OCI-LY3 (cell line): ENCODE results near the gene THAP11.
"Not testable (repeated sequence)": the region's sequence is repeated elsewhere in the genome, so short reads cannot be mapped to it uniquely, and the experiment has no call there.

Experiments
- H2AFZ ChIP-seq: fragments of 200-600, 300-600 bp; shearing (Covaris generic); 2 replicates; pipeline ENCODE4 v1.6.0; 2014; ENCODE audit warnings: antibody characterized with exemption, low read depth, low read length
- H3K27ac ChIP-seq: fragments of 200-600, 300-600 bp; sonication (generic); 2 replicates; pipeline ENCODE4 v1.5.1; 2014; ENCODE audit warnings: mild to moderate bottlenecking, low read length, moderate library complexity, mixed read lengths
- H3K27me3 ChIP-seq: fragments of 200-600, 300-600 bp; sonication (generic); 2 replicates; pipeline ENCODE4 v1.6.1; 2014; ENCODE audit warnings: low read depth, low read length, mixed read lengths
- H3K36me3 ChIP-seq: fragments of 200-600, 300-600 bp; sonication (generic); replicated peaks from 2 replicates; pipeline ENCODE3; 2014; ENCODE audit warnings: low read depth, low read length, mixed read lengths
- H3K4me1 ChIP-seq: fragments of 300-600, 200-600 bp; sonication (generic); 2 replicates; pipeline ENCODE4 v1.6.1; 2014; ENCODE audit warnings: low read length, mixed read lengths
- H3K4me2 ChIP-seq: fragments of 200-600, 300-600 bp; sonication (generic); 2 replicates; pipeline ENCODE4 v1.6.1; 2014; ENCODE audit warnings: low read length, mixed read lengths
- H3K4me3 ChIP-seq: fragments of 300-600, 200-600 bp; sonication (generic); 2 replicates; pipeline ENCODE4 v1.5.1; 2014; ENCODE audit warnings: antibody characterized with exemption, mild to moderate bottlenecking, low read length, moderate library complexity
- H3K79me2 ChIP-seq: fragments of 300-600, 200-600 bp; shearing (Covaris generic); 2 replicates; pipeline ENCODE4 v1.6.1; 2014; ENCODE audit warnings: mild to moderate bottlenecking, low read length, mixed read lengths
- H3K9ac ChIP-seq: fragments of 300-600, 200-600 bp; shearing (Covaris generic); 2 replicates; pipeline ENCODE4 v1.6.0; 2014; ENCODE audit warnings: mild to moderate bottlenecking, low read length, moderate library complexity
- H3K9me3 ChIP-seq: fragments of 200-600, 300-600 bp; shearing (Covaris generic); 2 replicates; pipeline ENCODE4 v1.6.1; 2014; ENCODE audit warnings: low read length, mixed read lengths; ENCODE audit not compliant: insufficient read depth
- H4K20me1 ChIP-seq: fragments of 200-600, 300-600 bp; sonication (generic); 2 replicates; pipeline ENCODE4 v1.6.1; 2016; ENCODE audit warnings: low read length, mixed read lengths; ENCODE audit not compliant: insufficient read depth
- CTCF ChIP-seq: fragments of 200-600, 300-600 bp; sonication (generic); IDR thresholded peaks from 2 replicates; pipeline ENCODE4 v1.5.1; 2014; ENCODE audit warnings: antibody characterized with exemption, low read length, low read depth
- EZH2phosphoT487 ChIP-seq: fragments of 200-600 bp; shearing (Covaris generic); IDR thresholded peaks from 2 replicates; pipeline ENCODE4 v1.6.1; 2018; ENCODE audit warnings: antibody characterized with exemption, mixed run types, low read depth

The THAP11 gene

GRCh38 chr16:67828651-67829050 lies 13.5 kb upstream of the THAP11 start:
- no peak overlapping the region for H2AFZ ChIP-seq
- no peaks in the 10 kb centered on the region for H3K27me3 ChIP-seq
- H3K36me3 ChIP-seq, result no peaks in the 10 kb centered on the region
- H4K20me1 ChIP-seq, result no peaks in the 10 kb centered on the region
- no peak overlapping the region for H3K4me3 ChIP-seq
- H3K27ac ChIP-seq, result no peak overlapping the region
- no peak overlapping the region for H3K9ac ChIP-seq
- peaks cover 4% of the 10 kb centered on the region for H3K4me1 ChIP-seq
- peaks cover 4% of the 10 kb centered on the region; the same call in 1 of the 2 replicates for H3K79me2 ChIP-seq
- no peak for TF ChIP-seq CTCF
- TF ChIP-seq EZH2phosphoT487, result no peak
- H3K9me3 ChIP-seq, result no peaks in the 10 kb centered on the region
- H3K4me2 ChIP-seq, result no peak overlapping the region

GRCh38 chr16:67833030-67833414 lies 9.1 kb upstream of the THAP11 start:
- H3K4me1 ChIP-seq, result peaks cover 8% of the 10 kb centered on the region
- H2AFZ ChIP-seq, result peak overlapping the region; percentile 99
- no peaks in the 10 kb centered on the region for H3K9me3 ChIP-seq
- H3K79me2 ChIP-seq, result peaks cover 4% of the 10 kb centered on the region; the same call in 1 of the 2 replicates
- H3K27me3 ChIP-seq, result no peaks in the 10 kb centered on the region
- TF ChIP-seq CTCF (no peak), EZH2phosphoT487 (no peak)
- no peaks in the 10 kb centered on the region for H4K20me1 ChIP-seq
- H3K9ac ChIP-seq, result peak overlapping the region; percentile 76
- no peak overlapping the region for H3K27ac ChIP-seq
- H3K4me2 ChIP-seq, result peak overlapping the region; percentile 98
- peak overlapping the region; percentile 89 for H3K4me3 ChIP-seq
- H3K36me3 ChIP-seq, result no peaks in the 10 kb centered on the region

GRCh38 chr16:67833415-67834241 lies 8.5 kb upstream of the THAP11 start:
- H3K27me3 ChIP-seq, result no peaks in the 10 kb centered on the region
- peaks cover 4% of the 10 kb centered on the region; the same call in 1 of the 2 replicates for H3K79me2 ChIP-seq
- H3K4me3 ChIP-seq, result peak overlapping the region; percentile 89
- peak overlapping the region; percentile 98 for H3K4me2 ChIP-seq
- TF ChIP-seq CTCF (no peak), EZH2phosphoT487 (no peak)
- peaks cover 8% of the 10 kb centered on the region for H3K4me1 ChIP-seq
- H3K27ac ChIP-seq, result no peak overlapping the region
- H3K9me3 ChIP-seq, result no peaks in the 10 kb centered on the region
- H4K20me1 ChIP-seq, result no peaks in the 10 kb centered on the region
- peak overlapping the region; percentile 76 for H3K9ac ChIP-seq
- H2AFZ ChIP-seq, result peak overlapping the region; percentile 99
- H3K36me3 ChIP-seq, result no peaks in the 10 kb centered on the region

- Histone ChIP-seq H3K36me3 (no peaks in the 10 kb centered on the region), H3K4me3 (peak overlapping the region; percentile 89), H3K27ac (no peak overlapping the region), H3K27me3 (no peaks in the 10 kb centered on the region), H3K79me2 (peaks cover 4% of the 10 kb centered on the region; the same call in 1 of the 2 replicates), H3K4me1 (peaks cover 8% of the 10 kb centered on the region), H3K4me2 (peak overlapping the region; percentile 98), H2AFZ (peak overlapping the region; percentile 99), H3K9me3 (no peaks in the 10 kb centered on the region), H4K20me1 (no peaks in the 10 kb centered on the region), H3K9ac (peak overlapping the region; percentile 76)
- no peak for TF ChIP-seq CTCF
- TF ChIP-seq EZH2phosphoT487, result no peak
These were observed 7.9 kb upstream of the THAP11 start for GRCh38 chr16:67834242-67834614.

DNA sequence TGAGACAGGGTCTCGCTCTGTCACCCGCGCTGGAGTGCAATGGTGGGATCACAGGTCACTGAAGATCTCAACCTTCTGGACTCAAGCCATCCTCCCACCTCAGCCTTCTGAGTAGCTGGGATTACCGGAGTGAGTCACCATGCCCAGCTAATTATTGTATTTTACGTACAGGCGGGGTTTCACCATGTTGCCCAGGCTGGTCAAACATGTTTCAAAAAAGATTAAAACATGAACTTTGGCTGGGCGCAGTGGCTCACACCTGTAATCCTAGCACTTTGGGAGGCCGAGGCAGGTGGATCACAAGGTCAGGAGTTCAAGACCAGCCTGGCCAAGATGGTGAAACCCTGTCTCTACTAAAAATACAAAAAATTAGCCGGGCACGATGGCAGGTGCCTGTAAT lies 4.9 kb upstream of the THAP11 start:
- not testable (repeated sequence) for H3K9ac ChIP-seq, H3K9me3 ChIP-seq, H3K27me3 ChIP-seq, H3K36me3 ChIP-seq, H2AFZ ChIP-seq, H4K20me1 ChIP-seq, H3K79me2 ChIP-seq, H3K4me3 ChIP-seq, H3K27ac ChIP-seq, H3K4me2 ChIP-seq
- H3K4me1 ChIP-seq, result peaks cover 13% of the 10 kb centered on the region
